HepG2 (cell line): ENCODE measurements around the gene TKTL1. TPM values are rescaled to one million over a fixed set of nuclear protein-coding genes. Genes with fewer than 3 reads are reported as not detected.

ENCODE experiments used
- ATAC-seq: fragments of 200-7000 bp; cut with Tn5 transposase; 3 replicates; pipeline ENCODE4 v1.9.1; 2020; ENCODE audit warnings: mild to moderate bottlenecking, moderate library complexity
- BruUV-seq: library from RNA; stranded (reverse); fragments of 400-500 nt; replicated peaks from 2 replicates; lab custom pipeline; 2021; lab: Mats Ljungman, UMichigan
- CTCF ChIA-PET: fragments of 300-600 bp; formaldehyde crosslinking; extraction: SDS; loops from one replicate; lab custom pipeline; 2021; ENCODE audit warnings: low total read pairs, inconsistent platforms, low intra/inter-chr PET ratio; lab: Yijun Ruan, JAX
- POLR2A ChIA-PET: fragments of 350-600 bp; sonication (Branson Sonifier 250); formaldehyde crosslinking; loops from one replicate; lab custom pipeline; 2020; ENCODE audit warnings: antibody characterized with exemption, inconsistent platforms; lab: Yijun Ruan, JAX
- DNase-seq: peaks from one replicate; pipeline ENCODE4 v3.0.0-alpha.2; 2015; ENCODE audit warnings: low spot score
- FAIRE-seq: peaks from 3 replicates; lab custom pipeline; 2011; peaks lifted over from hg19 to GRCh38; lab: Jason Lieb, UNC
- H2AFZ ChIP-seq: one replicate; pipeline ENCODE4 v1.6.1; 2011; ENCODE audit warnings: low read length, inconsistent platforms
- H3K27ac ChIP-seq: fragments of 300-600 bp; 3 replicates; pipeline ENCODE4 v1.8.0; 2011; ENCODE audit warnings: mixed run types, mild to moderate bottlenecking, mixed read lengths, low read length, inconsistent platforms; ENCODE audit not compliant: insufficient read depth; ENCODE audit errors: extremely low read length
- H3K27me3 ChIP-seq, 2 experiments: fragments of 200-600 bp in 1 of 2; 2 replicates in 1 of 2; 3 replicates in 1 of 2; pipeline versions ENCODE4 v1.6.0 to v1.8.0; 2011; ENCODE audit warnings: low read length in 2 of 2, mild to moderate bottlenecking in 2 of 2, moderate library complexity in 2 of 2, inconsistent platforms in 1 of 2; ENCODE audit not compliant: insufficient read depth in 2 of 2, control insufficient read depth in 1 of 2
- H3K36me3 ChIP-seq, 2 experiments: fragments of 200-600 bp in 1 of 2; replicated peaks in 1 of 2; 2 replicates in 1 of 2; 3 replicates in 1 of 2; pipeline versions ENCODE4 v1.5.1 to v1.8.0; 2011; ENCODE audit warnings: low read length in 2 of 2, inconsistent platforms in 1 of 2; ENCODE audit not compliant: insufficient read depth in 2 of 2, control insufficient read depth in 1 of 2
- H3K4me1 ChIP-seq: 2 replicates; pipeline ENCODE4 v1.5.1; 2012; ENCODE audit warnings: low read length, inconsistent platforms; ENCODE audit not compliant: insufficient read depth
- H3K4me2 ChIP-seq: 2 replicates; pipeline ENCODE4 v1.6.0; 2011; ENCODE audit warnings: low read depth, low read length, inconsistent platforms
- H3K4me3 ChIP-seq, 3 experiments: fragments of 200-600 bp in 1 of 3; sonication (generic), shearing (Covaris generic) in 1 of 3; replicated peaks in 1 of 3; 2 replicates each; pipeline ENCODE4 v1.5.1; 2011 to 2016; ENCODE audit warnings: low read length in 3 of 3, inconsistent platforms in 2 of 3, low read depth in 2 of 3, mild to moderate bottlenecking in 2 of 3, control low read depth in 1 of 3, mixed read lengths in 1 of 3; ENCODE audit not compliant: insufficient read depth in 1 of 3
- H3K79me2 ChIP-seq: one replicate; pipeline ENCODE4 v1.6.1; 2011; ENCODE audit warnings: low read length, inconsistent platforms; ENCODE audit not compliant: insufficient read depth
- H3K9ac ChIP-seq: 2 replicates; pipeline ENCODE4 v1.6.0; 2011; ENCODE audit warnings: mild to moderate bottlenecking, low read depth, low read length, inconsistent platforms; ENCODE audit not compliant: insufficient read depth
- H3K9me3 ChIP-seq: 2 replicates; pipeline ENCODE4 v1.5.1; 2012; ENCODE audit warnings: mild to moderate bottlenecking, low read length
- H4K20me1 ChIP-seq: 2 replicates; pipeline ENCODE4 v1.6.0; 2011; ENCODE audit warnings: inconsistent platforms, mild to moderate bottlenecking, low read length, moderate library complexity; ENCODE audit not compliant: insufficient read depth
- ARNTL ChIP-seq: sonication (generic); formaldehyde crosslinking; IDR thresholded peaks from 2 replicates; pipeline ENCODE4 v1.4.0; 2020; ENCODE audit warnings: mild to moderate bottlenecking, missing genetic modification reagents
- ATF7-NPFF ChIP-seq: sonication (generic); formaldehyde crosslinking; IDR thresholded peaks from 2 replicates; pipeline ENCODE4 v1.8.1; 2023; ENCODE audit warnings: mild to moderate bottlenecking, low read depth, missing genetic modification reagents, moderate library complexity
- HNRNPH1 ChIP-seq: fragments of 200-400 bp; formaldehyde crosslinking; optimal IDR thresholded peaks from 2 replicates; pipeline ENCODE3; 2017; ENCODE audit warnings: mild to moderate bottlenecking, low read depth, low read length
- HNRNPL ChIP-seq: fragments of 200-400 bp; formaldehyde crosslinking; IDR thresholded peaks from 2 replicates; pipeline ENCODE4 v1.6.1; 2017; ENCODE audit warnings: mild to moderate bottlenecking, low read depth, low read length
- NFKBIZ ChIP-seq: IDR thresholded peaks from 2 replicates; pipeline ENCODE4 v1.6.1; 2018; ENCODE audit warnings: missing genetic modification reagents, missing compliant biosample characterization
- NONO ChIP-seq, 2 experiments: fragments of 450-650 bp in 1 of 2; sonication (generic) in 1 of 2; formaldehyde crosslinking in 1 of 2; IDR thresholded peaks in 1 of 2; conservative IDR thresholded peaks in 1 of 2; 2 replicates each; pipeline versions ENCODE4 v1.6.1 to v1.8.0; 2017 to 2022; ENCODE audit warnings: mild to moderate bottlenecking in 1 of 2, missing genetic modification reagents in 1 of 2, moderate library complexity in 1 of 2
- SALL2 ChIP-seq: sonication (generic); formaldehyde crosslinking; IDR thresholded peaks from 2 replicates; pipeline ENCODE4 v1.8.1; 2023; ENCODE audit warnings: mild to moderate bottlenecking, missing genetic modification reagents, inconsistent platforms
- SSRP1 ChIP-seq: IDR thresholded peaks from 2 replicates; pipeline ENCODE4 v1.6.1; 2016; ENCODE audit warnings: control low read depth
- YY1 ChIP-seq: IDR thresholded peaks from 2 replicates; pipeline ENCODE4 v1.6.1; 2011; ENCODE audit warnings: low read length, low read depth, moderate library complexity, mild to moderate bottlenecking; ENCODE audit not compliant: insufficient read depth, insufficient replicate concordance
- ZMAT3 ChIP-seq: sonication (generic); formaldehyde crosslinking; conservative IDR thresholded peaks from 2 replicates; pipeline ENCODE4 v1.7.0; 2021; ENCODE audit warnings: missing genetic modification reagents
- ZMYM3 ChIP-seq: sonication (generic); formaldehyde crosslinking; IDR thresholded peaks from 2 replicates; pipeline ENCODE4 v1.5.1; 2020; ENCODE audit warnings: mild to moderate bottlenecking, missing genetic modification reagents
- ZNF10 ChIP-seq: sonication (generic); formaldehyde crosslinking; IDR thresholded peaks from 2 replicates; pipeline ENCODE4 v1.4.0; 2020; ENCODE audit warnings: mild to moderate bottlenecking, low read depth, missing genetic modification reagents, borderline replicate concordance
- ZNF652 ChIP-seq: IDR thresholded peaks from 2 replicates; pipeline ENCODE4 v1.6.1; 2016; ENCODE audit warnings: low read depth, borderline replicate concordance
- ZNF775 ChIP-seq: sonication (generic); formaldehyde crosslinking; IDR thresholded peaks from 2 replicates; pipeline ENCODE4 v1.4.0; 2020; ENCODE audit warnings: missing genetic modification reagents, mild to moderate bottlenecking, moderate library complexity, borderline replicate concordance
- ZNF879 ChIP-seq: sonication (generic); formaldehyde crosslinking; IDR thresholded peaks from 2 replicates; pipeline ENCODE4 v1.8.1; 2023; ENCODE audit warnings: missing genetic modification reagents
- WGBS: methylation state at CpG from one replicate; pipeline ENCODE4 v1.1.6; 2017; ENCODE audit warnings: low lambda C conversion rate; 5-methylcytosine and 5-hydroxymethylcytosine counted together
- in situ Hi-C: cut with HindIII; loops from 2 replicates; pipeline ENCODE4 v1.10.0; 2017; ENCODE audit warnings: low pct_unique_long_range_greater_than_20kb; ENCODE audit not compliant: extremely low pct_ligation_motif_present
- intact Hi-C: fragments of 100-400 bp; cut with micrococcal nuclease; formaldehyde crosslinking; loops from one replicate; pipeline ENCODE4 v1.10.0; 2022; ENCODE audit not compliant: unreplicated experiment
- polyA plus RNA-seq, 8 experiments: library from polyadenylated mRNA; depleted of rRNA in 3 of 8; stranded (reverse) in 7 of 8; unstranded in 1 of 8; fragments of >200 nt; fragmentation: Illumina TruSeq in 4 of 8; extraction: Trizol in 4 of 8; gene quantifications; 2 replicates each; pipeline versions ENCODE4 v1.2.1 to v1.2.3, GENCODE V29; 2011 to 2016; ENCODE audit warnings: low read depth in 4 of 8, missing spikeins in 1 of 8, mixed read lengths in 1 of 8; ENCODE audit not compliant: insufficient read depth in 1 of 8
- total RNA-seq, 5 experiments: library from RNA; depleted of rRNA; stranded (reverse); fragments of >200 nt; fragmentation: Illumina TruSeq; extraction: Trizol; gene quantifications; 2 replicates each; pipeline ENCODE4 v1.2.3, GENCODE V29; 2016; ENCODE audit warnings: low read depth in 1 of 5
- TF ChIP-seq, protein P1 (sequence below): sonication (generic); formaldehyde crosslinking; IDR thresholded peaks from 2 replicates; pipeline ENCODE4 v1.4.0; 2020; ENCODE audit warnings: missing genetic modification reagents, mild to moderate bottlenecking, borderline replicate concordance
- TF ChIP-seq, protein P2 (sequence below): sonication (generic); formaldehyde crosslinking; IDR thresholded peaks from 2 replicates; pipeline ENCODE4 v1.5.1; 2020; ENCODE audit warnings: missing genetic modification reagents, mild to moderate bottlenecking, borderline replicate concordance
- TF ChIP-seq, protein P3 (sequence below): sonication (generic); formaldehyde crosslinking; IDR thresholded peaks from 2 replicates; pipeline ENCODE4 v1.4.0; 2020; ENCODE audit warnings: missing genetic modification reagents, borderline replicate concordance

The TKTL1 gene
- total and polyA plus RNA-seq, 2 of the 13 experiments (the other 11 are each of a cell fraction or from before 2014, with no cell fraction given) = not detected

DNA sequence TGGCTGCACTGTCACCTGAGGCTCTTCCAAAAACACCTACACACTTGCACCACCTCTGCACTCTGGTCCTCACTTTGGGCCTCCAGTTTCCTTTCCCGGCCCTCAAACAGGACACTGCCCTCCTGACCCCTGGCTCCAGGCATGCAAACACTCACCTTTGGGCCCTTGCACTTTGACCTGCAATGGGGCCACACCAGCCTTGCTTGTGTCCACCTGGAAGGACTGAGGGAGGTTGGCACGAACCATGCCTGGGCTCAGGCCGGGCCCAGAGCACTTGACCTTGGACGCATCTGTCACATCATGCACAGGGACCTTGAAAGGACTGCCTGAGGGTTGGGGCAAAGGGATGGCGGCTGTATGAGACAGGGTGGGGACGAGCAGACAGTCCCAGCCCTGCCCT lies 63.2 kb downstream of the TKTL1 start:
- Histone ChIP-seq H3K9me3 (no peaks in the 10 kb centered on the region), H3K4me1 (peaks cover 18% of the 10 kb centered on the region), H3K36me3 (peaks cover 26 to 49% of the 10 kb centered on the region in 2 experiments; a peak in 4 of 5 replicates), H2AFZ (no peak overlapping the region), H3K27me3 (no peaks in the 10 kb centered on the region), H3K4me2 (no peak overlapping the region), H3K4me3 (no peak overlapping the region), H3K79me2 (no peaks in the 10 kb centered on the region), H3K27ac (no peak overlapping the region), H3K9ac (no peak overlapping the region), H4K20me1 (peaks cover 3% of the 10 kb centered on the region; the same call in 1 of the 2 replicates)
- POLR2A ChIA-PET = no interaction called here
- WGBS = 63% methylated on average over 1 of the region's 6 CpGs
- in situ Hi-C loops = no loop called here
- CTCF ChIA-PET = no interaction called here
- FAIRE-seq = peak; percentile 55
- intact Hi-C loops = loop anchor here (1.0 kb wide), 1 partner anchor 15 kb away; the partner anchor contains the start of gene FLNA
- DNase-seq = no peak
- no TSS peak for BruUV-seq
- ATAC-seq = peak; percentile 26
- no peak for TF ChIP-seq YY1
- TF ChIP-seq SSRP1 (CRISPR knock-in tag) = no peak
- TF ChIP-seq, protein P1, sequence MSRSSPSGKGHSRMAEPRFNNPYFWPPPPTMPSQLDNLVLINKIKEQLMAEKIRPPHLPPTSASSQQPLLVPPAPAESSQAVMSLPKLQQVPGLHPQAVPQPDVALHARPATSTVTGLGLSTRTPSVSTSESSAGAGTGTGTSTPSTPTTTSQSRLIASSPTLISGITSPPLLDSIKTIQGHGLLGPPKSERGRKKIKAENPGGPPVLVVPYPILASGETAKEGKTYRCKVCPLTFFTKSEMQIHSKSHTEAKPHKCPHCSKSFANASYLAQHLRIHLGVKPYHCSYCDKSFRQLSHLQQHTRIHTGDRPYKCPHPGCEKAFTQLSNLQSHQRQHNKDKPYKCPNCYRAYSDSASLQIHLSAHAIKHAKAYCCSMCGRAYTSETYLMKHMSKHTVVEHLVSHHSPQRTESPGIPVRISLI (CRISPR knock-in tag) = no peak
- no peak for TF ChIP-seq ATF7-NPFF (CRISPR knock-in tag)
- no peak for TF ChIP-seq HNRNPH1
- TF ChIP-seq, protein P2, sequence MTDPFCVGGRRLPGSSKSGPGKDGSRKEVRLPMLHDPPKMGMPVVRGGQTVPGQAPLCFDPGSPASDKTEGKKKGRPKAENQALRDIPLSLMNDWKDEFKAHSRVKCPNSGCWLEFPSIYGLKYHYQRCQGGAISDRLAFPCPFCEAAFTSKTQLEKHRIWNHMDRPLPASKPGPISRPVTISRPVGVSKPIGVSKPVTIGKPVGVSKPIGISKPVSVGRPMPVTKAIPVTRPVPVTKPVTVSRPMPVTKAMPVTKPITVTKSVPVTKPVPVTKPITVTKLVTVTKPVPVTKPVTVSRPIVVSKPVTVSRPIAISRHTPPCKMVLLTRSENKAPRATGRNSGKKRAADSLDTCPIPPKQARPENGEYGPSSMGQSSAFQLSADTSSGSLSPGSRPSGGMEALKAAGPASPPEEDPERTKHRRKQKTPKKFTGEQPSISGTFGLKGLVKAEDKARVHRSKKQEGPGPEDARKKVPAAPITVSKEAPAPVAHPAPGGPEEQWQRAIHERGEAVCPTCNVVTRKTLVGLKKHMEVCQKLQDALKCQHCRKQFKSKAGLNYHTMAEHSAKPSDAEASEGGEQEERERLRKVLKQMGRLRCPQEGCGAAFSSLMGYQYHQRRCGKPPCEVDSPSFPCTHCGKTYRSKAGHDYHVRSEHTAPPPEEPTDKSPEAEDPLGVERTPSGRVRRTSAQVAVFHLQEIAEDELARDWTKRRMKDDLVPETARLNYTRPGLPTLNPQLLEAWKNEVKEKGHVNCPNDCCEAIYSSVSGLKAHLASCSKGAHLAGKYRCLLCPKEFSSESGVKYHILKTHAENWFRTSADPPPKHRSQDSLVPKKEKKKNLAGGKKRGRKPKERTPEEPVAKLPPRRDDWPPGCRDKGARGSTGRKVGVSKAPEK (CRISPR knock-in tag) = no peak
- no peak for TF ChIP-seq ARNTL (CRISPR knock-in tag)
- no peak for TF ChIP-seq ZMYM3
- TF ChIP-seq ZNF879 (CRISPR knock-in tag) = no peak
- TF ChIP-seq NONO (IDR thresholded peaks at IDR 0.05) = no peak
- TF ChIP-seq NONO (CRISPR knock-in tag; conservative IDR thresholded peaks at IDR 0.05) = 0 out of 2 replicates have a peak, but pooled peaks have one; percentile 48
- TF ChIP-seq ZMAT3 (CRISPR knock-in tag) = no peak
- no peak for TF ChIP-seq ZNF652
- TF ChIP-seq ZNF775 (CRISPR knock-in tag) = no peak
- no peak for TF ChIP-seq SALL2 (CRISPR knock-in tag)
- TF ChIP-seq HNRNPL = peak; percentile 86
- TF ChIP-seq, protein P3, sequence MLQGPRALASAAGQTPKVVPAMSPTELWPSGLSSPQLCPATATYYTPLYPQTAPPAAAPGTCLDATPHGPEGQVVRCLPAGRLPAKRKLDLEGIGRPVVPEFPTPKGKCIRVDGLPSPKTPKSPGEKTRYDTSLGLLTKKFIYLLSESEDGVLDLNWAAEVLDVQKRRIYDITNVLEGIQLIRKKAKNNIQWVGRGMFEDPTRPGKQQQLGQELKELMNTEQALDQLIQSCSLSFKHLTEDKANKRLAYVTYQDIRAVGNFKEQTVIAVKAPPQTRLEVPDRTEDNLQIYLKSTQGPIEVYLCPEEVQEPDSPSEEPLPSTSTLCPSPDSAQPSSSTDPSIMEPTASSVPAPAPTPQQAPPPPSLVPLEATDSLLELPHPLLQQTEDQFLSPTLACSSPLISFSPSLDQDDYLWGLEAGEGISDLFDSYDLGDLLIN (CRISPR knock-in tag) = no peak
- TF ChIP-seq NFKBIZ = no peak
- no peak for TF ChIP-seq ZNF10
